ENCODE measurements around the gene CSNK1A1L. TPM values are rescaled to one million over a fixed set of nuclear protein-coding genes. Genes with fewer than 3 reads are reported as not detected.
A peak's percentile ranks its signal among the peaks of the same experiment; 100 is the strongest.

The CSNK1A1L gene
- total RNA-seq: not detected

GRCh38 chr13:37105251-37105714 is at the start of gene CSNK1A1L:
Gene CSNK1A1L, minus strand, starts transcription at chr13:37105664. Its CDS starts 408 bp downstream, at chr13:37105256.
- DNase-seq: no peak

- no peak for DNase-seq
Measured at GRCh38 chr13:37149380-37149779, 43.9 kb upstream of the CSNK1A1L start.

- DNase-seq: no peak
Measured at GRCh38 chr13:37148501-37148900, 43.0 kb upstream of the CSNK1A1L start.

GRCh38 chr13:37144661-37145060 is 39.2 kb upstream of the CSNK1A1L start:
- no peak for DNase-seq

- DNase-seq: no peak
Measured at GRCh38 chr13:37143911-37144310, 38.4 kb upstream of the CSNK1A1L start.

- DNase-seq: no peak
Measured at GRCh38 chr13:37142877-37143276, 37.4 kb upstream of the CSNK1A1L start.

- no peak for DNase-seq
Measured at GRCh38 chr13:37141011-37141410, 35.5 kb upstream of the CSNK1A1L start.

GRCh38 chr13:37139356-37139755 is 33.9 kb upstream of the CSNK1A1L start:
- no peak for DNase-seq

- DNase-seq: no peak
Measured at GRCh38 chr13:37138926-37139325, 33.5 kb upstream of the CSNK1A1L start.

- no peak for DNase-seq
Measured at GRCh38 chr13:37138169-37138568, 32.7 kb upstream of the CSNK1A1L start.

- no peak for DNase-seq
Measured at GRCh38 chr13:37136633-37137032, 31.2 kb upstream of the CSNK1A1L start.

GRCh38 chr13:37136187-37136586 is 30.7 kb upstream of the CSNK1A1L start:
- DNase-seq: no peak

- DNase-seq: no peak
Measured at GRCh38 chr13:37134411-37135041, 29.1 kb upstream of the CSNK1A1L start.

- no peak for DNase-seq
Measured at GRCh38 chr13:37132211-37132610, 26.7 kb upstream of the CSNK1A1L start.

- no peak for DNase-seq
Measured at GRCh38 chr13:37131092-37131491, 25.6 kb upstream of the CSNK1A1L start.

GRCh38 chr13:37129866-37130265 is 24.4 kb upstream of the CSNK1A1L start:
- DNase-seq: no peak

- DNase-seq: peak; percentile 24
Measured at GRCh38 chr13:37127691-37128241, 22.3 kb upstream of the CSNK1A1L start.

- no peak for DNase-seq
Measured at GRCh38 chr13:37123337-37123736, 17.9 kb upstream of the CSNK1A1L start.

- no peak for DNase-seq
Measured at GRCh38 chr13:37118016-37118415, 12.6 kb upstream of the CSNK1A1L start.

- DNase-seq: no peak
Measured at GRCh38 chr13:37114250-37114649, 8.8 kb upstream of the CSNK1A1L start.

- no peak for DNase-seq
Measured at GRCh38 chr13:37113534-37113933, 8.1 kb upstream of the CSNK1A1L start.

GRCh38 chr13:37109051-37109678 is 3.7 kb upstream of the CSNK1A1L start:
- no peak for DNase-seq

- no peak for DNase-seq
Measured at GRCh38 chr13:37107868-37108267, 2.4 kb upstream of the CSNK1A1L start.

- no peak for DNase-seq
Measured at GRCh38 chr13:37107456-37107855, 2.0 kb upstream of the CSNK1A1L start.
